Tracheal epithelial cell (primary cell): ENCODE measurements around the gene HMGN5. TPM values are rescaled to one million over a fixed set of nuclear protein-coding genes. Genes with fewer than 3 reads are reported as not detected.

Experiments
- total RNA-seq: library from RNA; depleted of rRNA; stranded (reverse); fragments of >200 nt; gene quantifications from 2 replicates; pipeline ENCODE4 v1.2.1, GENCODE V29; 2014

HMGN5 gene, protein sequence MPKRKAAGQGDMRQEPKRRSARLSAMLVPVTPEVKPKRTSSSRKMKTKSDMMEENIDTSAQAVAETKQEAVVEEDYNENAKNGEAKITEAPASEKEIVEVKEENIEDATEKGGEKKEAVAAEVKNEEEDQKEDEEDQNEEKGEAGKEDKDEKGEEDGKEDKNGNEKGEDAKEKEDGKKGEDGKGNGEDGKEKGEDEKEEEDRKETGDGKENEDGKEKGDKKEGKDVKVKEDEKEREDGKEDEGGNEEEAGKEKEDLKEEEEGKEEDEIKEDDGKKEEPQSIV
- 0.72 and 1.3 TPM in 2 replicates for total RNA-seq

GRCh38 chrX:81201671-81202455, at the start of gene HMGN5, which contains the start of gene SH3BGRL:
Gene HMGN5 (minus strand): TSS chrX:81201913. CDS start chrX:81121549, 80,364 bp downstream.
Gene SH3BGRL (plus strand): TSS chrX:81202102. CDS start chrX:81202201, 99 bp downstream.

Other genes starting within 250 kb of the HMGN5 start
- gene SH3BGRL, start 189 bp upstream of the HMGN5 start, total RNA-seq = 15.2 and 19.2 TPM in 2 replicates